GM06990 (cell line): ENCODE data around the gene KCTD5.

Experiments
- DNase-seq: peaks from one replicate; pipeline ENCODE4 v3.0.0-alpha.2; 2011; ENCODE audit not compliant: insufficient read length; ENCODE audit errors: extremely low read depth
- H3K27me3 ChIP-seq: replicated peaks from 2 replicates; pipeline ENCODE4 v1.6.0; 2011; ENCODE audit warnings: low read length; ENCODE audit not compliant: control insufficient read depth, insufficient read depth
- H3K36me3 ChIP-seq: 2 replicates; pipeline ENCODE4 v1.5.1; 2011; ENCODE audit warnings: low read length; ENCODE audit not compliant: control insufficient read depth, insufficient read depth
- H3K4me3 ChIP-seq: replicated peaks from 2 replicates; pipeline ENCODE4 v1.5.1; 2011; ENCODE audit warnings: low read depth, mild to moderate bottlenecking, control low read depth, low read length
- TF ChIP-seq, protein P1 (sequence below): IDR thresholded peaks from 2 replicates; pipeline ENCODE4 v1.5.1; 2011; ENCODE audit warnings: low read length, control low read depth, mild to moderate bottlenecking, inconsistent platforms; ENCODE audit not compliant: insufficient read depth, poor library complexity, severe bottlenecking

Gene KCTD5

DNA sequence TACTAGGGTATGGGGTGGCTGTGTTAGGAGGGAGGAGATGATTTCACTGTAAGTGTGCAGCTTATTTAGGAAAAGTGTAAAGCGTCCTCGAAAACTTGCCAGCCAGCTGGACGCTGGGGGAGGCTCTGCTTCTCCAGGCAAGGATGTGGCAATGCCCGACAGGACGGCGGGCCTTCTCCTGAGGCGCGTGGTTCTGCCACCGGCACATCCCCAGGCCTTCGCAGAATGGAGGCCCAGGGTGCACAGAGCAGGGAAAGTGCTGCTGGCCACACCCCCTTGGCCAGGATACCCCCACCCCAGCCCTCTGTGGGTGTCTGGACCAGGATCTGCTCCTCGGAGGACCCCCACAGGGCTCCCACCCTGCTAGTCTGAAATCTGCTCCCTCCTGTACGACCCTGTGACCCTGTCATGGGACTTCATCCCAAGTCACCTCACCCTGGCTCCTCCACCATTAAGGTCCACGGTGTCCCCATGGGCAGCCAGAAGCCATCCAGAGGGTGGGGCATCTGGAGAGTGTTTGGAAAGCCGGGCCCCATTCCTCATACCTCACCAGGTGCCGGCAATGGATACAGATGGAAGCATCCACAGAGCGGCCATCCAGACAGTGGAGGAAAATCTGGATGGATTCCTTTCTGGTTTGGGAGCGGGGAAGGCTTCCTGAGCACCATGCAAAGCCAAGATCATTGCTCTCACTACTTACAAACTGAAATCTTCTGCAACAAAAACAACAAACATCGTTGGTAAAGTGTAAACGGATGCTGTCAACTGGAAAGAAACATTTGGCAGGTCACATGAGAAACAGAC lies 60.9 kb downstream of the KCTD5 start:
- TF ChIP-seq, protein P1, sequence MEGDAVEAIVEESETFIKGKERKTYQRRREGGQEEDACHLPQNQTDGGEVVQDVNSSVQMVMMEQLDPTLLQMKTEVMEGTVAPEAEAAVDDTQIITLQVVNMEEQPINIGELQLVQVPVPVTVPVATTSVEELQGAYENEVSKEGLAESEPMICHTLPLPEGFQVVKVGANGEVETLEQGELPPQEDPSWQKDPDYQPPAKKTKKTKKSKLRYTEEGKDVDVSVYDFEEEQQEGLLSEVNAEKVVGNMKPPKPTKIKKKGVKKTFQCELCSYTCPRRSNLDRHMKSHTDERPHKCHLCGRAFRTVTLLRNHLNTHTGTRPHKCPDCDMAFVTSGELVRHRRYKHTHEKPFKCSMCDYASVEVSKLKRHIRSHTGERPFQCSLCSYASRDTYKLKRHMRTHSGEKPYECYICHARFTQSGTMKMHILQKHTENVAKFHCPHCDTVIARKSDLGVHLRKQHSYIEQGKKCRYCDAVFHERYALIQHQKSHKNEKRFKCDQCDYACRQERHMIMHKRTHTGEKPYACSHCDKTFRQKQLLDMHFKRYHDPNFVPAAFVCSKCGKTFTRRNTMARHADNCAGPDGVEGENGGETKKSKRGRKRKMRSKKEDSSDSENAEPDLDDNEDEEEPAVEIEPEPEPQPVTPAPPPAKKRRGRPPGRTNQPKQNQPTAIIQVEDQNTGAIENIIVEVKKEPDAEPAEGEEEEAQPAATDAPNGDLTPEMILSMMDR, result no peak
- Histone ChIP-seq H3K36me3 (no peaks in the 10 kb centered on the region), H3K4me3 (no peak overlapping the region), H3K27me3 (no peaks in the 10 kb centered on the region)
- no peak for DNase-seq

DNA sequence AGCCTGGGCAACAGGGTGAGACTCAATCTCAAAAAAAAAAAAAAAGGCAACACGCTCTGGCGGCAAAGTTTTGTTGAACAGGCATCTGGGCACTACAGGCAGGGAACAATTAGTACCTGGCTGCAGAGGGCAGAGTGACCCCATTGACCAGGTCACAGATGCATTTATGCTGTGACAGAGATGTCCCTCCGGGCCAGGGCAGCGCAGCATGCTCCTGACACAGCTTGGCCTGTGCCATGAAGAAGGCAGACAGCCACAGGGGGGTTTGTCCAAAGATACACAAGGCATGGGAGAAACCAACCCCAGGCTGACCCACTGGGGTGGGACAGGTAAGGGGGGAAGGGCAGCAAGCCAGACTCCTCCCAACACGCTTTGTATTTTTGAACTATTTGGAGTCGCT lies 62.4 kb downstream of the KCTD5 start:
- DNase-seq, result no peak
- TF ChIP-seq, protein P1, result no peak
- Histone ChIP-seq H3K36me3 (no peaks in the 10 kb centered on the region), H3K27me3 (no peaks in the 10 kb centered on the region), H3K4me3 (no peak overlapping the region)

- H3K27me3 ChIP-seq, result no peaks in the 10 kb centered on the region
- no peak for DNase-seq
- TF ChIP-seq, protein P1, result no peak
- H3K4me3 ChIP-seq, result no peak overlapping the region
- no peaks in the 10 kb centered on the region; the same call in 1 of the 2 replicates for H3K36me3 ChIP-seq
Observed at GRCh38 chr16:2745116-2745890, 63.0 kb downstream of the KCTD5 start.

GRCh38 chr16:2745961-2746360 lies 63.6 kb downstream of the KCTD5 start:
- H3K27me3 ChIP-seq, result no peaks in the 10 kb centered on the region
- H3K36me3 ChIP-seq, result no peaks in the 10 kb centered on the region; the same call in 1 of the 2 replicates
- DNase-seq, result no peak
- TF ChIP-seq, protein P1, result no peak
- no peak overlapping the region for H3K4me3 ChIP-seq

DNA sequence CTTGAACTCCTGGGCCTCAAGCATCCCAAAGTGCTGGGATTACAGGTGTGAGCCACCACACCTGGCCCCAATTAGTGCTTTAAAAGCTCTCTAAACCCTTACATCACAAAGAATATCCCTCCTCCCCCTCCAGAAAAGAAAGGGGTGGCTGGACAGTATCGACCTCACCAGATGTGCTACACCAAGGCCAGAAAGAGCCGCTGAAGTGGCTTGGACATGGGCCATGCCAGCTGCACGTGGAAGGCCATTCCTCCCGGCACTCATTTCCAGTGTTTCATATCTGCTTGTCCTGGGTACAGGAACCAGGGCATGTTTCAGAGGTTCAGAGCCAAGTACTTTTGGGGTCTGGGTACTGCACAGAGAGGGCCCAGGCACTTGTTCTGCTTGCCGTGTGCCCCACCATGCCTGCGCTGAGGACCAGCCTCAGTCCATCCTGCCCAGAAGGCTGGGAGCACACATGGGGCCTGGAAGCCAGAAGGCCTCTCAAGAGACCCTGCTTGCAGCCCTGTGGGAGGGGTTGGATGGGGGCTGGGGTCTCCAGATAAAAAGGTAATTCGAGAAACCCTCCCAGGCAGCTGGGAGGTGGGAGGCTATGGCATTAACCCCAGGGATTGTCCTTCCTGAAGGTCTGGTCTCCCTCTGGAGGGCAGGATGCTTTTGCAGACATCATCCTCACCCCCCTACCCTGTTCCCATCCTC lies 66.6 kb downstream of the KCTD5 start:
- no peak for DNase-seq
- Histone ChIP-seq H3K4me3 (no peak overlapping the region), H3K36me3 (no peaks in the 10 kb centered on the region; the same call in 1 of the 2 replicates), H3K27me3 (no peaks in the 10 kb centered on the region)
- TF ChIP-seq, protein P1, result no peak
